SK-N-SH treated with all-trans-retinoic acid at 6 μM for 48 hours (cell line): ENCODE measurements around the gene KNCN.

ENCODE experiments used
- ATAC-seq: fragments of 200-7000 bp; cut with Tn5 transposase; 3 replicates; pipeline ENCODE4 v1.9.1; 2020; ENCODE audit warnings: mild to moderate bottlenecking, moderate library complexity
- ARNTL ChIP-seq: fragments of 450-650 bp; formaldehyde crosslinking; IDR thresholded peaks from 2 replicates; pipeline ENCODE4 v1.5.0; 2020; ENCODE audit warnings: low read depth, mild to moderate bottlenecking, moderate library complexity, borderline replicate concordance
- BACH2 ChIP-seq: fragments of 250-450 bp; sonication (Bioruptor Pico); IDR thresholded peaks from 2 replicates; pipeline ENCODE4 v1.9.0; 2021; ENCODE audit warnings: mild to moderate bottlenecking, borderline replicate concordance
- CSRNP3 ChIP-seq: fragments of 250-450 bp; sonication (Bioruptor Pico); IDR thresholded peaks from 2 replicates; pipeline ENCODE4 v1.5.1; 2021; ENCODE audit warnings: mild to moderate bottlenecking, moderate library complexity
- ISL1 ChIP-seq: fragments of 250-450 bp; sonication (Bioruptor Pico); IDR thresholded peaks from 2 replicates; pipeline ENCODE4 v2.1.2; 2022; ENCODE audit warnings: mild to moderate bottlenecking, moderate library complexity
- PATZ1 ChIP-seq: fragments of 250-450 bp; sonication (Bioruptor Pico); IDR thresholded peaks from 2 replicates; pipeline ENCODE4 v1.8.0; 2020; ENCODE audit warnings: mild to moderate bottlenecking, moderate library complexity, borderline replicate concordance
- PPARA ChIP-seq: fragments of 250-450 bp; sonication (Bioruptor Pico); IDR thresholded peaks from 2 replicates; pipeline ENCODE4 v1.5.0; 2020; ENCODE audit warnings: mild to moderate bottlenecking, borderline replicate concordance
- RARB ChIP-seq: fragments of 250-450 bp; sonication (Bioruptor Pico); IDR thresholded peaks from 2 replicates; pipeline ENCODE4 v1.8.0; 2021; ENCODE audit warnings: mild to moderate bottlenecking, moderate library complexity
- TCF4 ChIP-seq: fragments of 250-450 bp; sonication (Bioruptor Pico); IDR thresholded peaks from 2 replicates; pipeline ENCODE4 v1.8.0; 2021; ENCODE audit warnings: mild to moderate bottlenecking, moderate library complexity, borderline replicate concordance
- TOX ChIP-seq: fragments of 250-450 bp; sonication (Bioruptor Pico); IDR thresholded peaks from 2 replicates; pipeline ENCODE4 v1.8.0; 2021; ENCODE audit warnings: mild to moderate bottlenecking, moderate library complexity, borderline replicate concordance
- ZFP3 ChIP-seq: fragments of 250-450 bp; sonication (Bioruptor Pico); IDR thresholded peaks from 2 replicates; pipeline ENCODE4 v1.5.0; 2020; ENCODE audit warnings: mild to moderate bottlenecking, moderate library complexity
- ZNF8 ChIP-seq: fragments of 450-650 bp; formaldehyde crosslinking; IDR thresholded peaks from 2 replicates; pipeline ENCODE4 v1.5.0; 2020; ENCODE audit warnings: mild to moderate bottlenecking, moderate library complexity
- TF ChIP-seq, protein P1 (sequence below): fragments of 250-450 bp; sonication (Bioruptor Pico); IDR thresholded peaks from 2 replicates; pipeline ENCODE4 v1.8.0; 2021; ENCODE audit warnings: low read depth, mild to moderate bottlenecking, moderate library complexity, borderline replicate concordance
- TF ChIP-seq, protein P2 (sequence below): fragments of 250-450 bp; sonication (Bioruptor Pico); IDR thresholded peaks from 2 replicates; pipeline ENCODE4 v1.5.1; 2020; ENCODE audit warnings: low read depth, mild to moderate bottlenecking, moderate library complexity
- TF ChIP-seq, protein P3 (sequence below): fragments of 250-450 bp; sonication (Bioruptor Pico); IDR thresholded peaks from 2 replicates; pipeline ENCODE4 v1.5.0; 2020; ENCODE audit warnings: mild to moderate bottlenecking, moderate library complexity

KNCN gene

GRCh38 chr1:46527474-46528296, 23.8 kb downstream of the KNCN start:
- no peak for TF ChIP-seq RARB (CRISPR knock-in tag)
- TF ChIP-seq, protein P1, sequence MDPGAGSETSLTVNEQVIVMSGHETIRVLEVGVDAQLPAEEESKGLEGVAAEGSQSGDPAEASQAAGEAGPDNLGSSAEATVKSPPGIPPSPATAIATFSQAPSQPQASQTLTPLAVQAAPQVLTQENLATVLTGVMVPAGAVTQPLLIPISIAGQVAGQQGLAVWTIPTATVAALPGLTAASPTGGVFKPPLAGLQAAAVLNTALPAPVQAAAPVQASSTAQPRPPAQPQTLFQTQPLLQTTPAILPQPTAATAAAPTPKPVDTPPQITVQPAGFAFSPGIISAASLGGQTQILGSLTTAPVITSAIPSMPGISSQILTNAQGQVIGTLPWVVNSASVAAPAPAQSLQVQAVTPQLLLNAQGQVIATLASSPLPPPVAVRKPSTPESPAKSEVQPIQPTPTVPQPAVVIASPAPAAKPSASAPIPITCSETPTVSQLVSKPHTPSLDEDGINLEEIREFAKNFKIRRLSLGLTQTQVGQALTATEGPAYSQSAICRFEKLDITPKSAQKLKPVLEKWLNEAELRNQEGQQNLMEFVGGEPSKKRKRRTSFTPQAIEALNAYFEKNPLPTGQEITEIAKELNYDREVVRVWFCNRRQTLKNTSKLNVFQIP: no peak
- peak; percentile 94 for ATAC-seq

GRCh38 chr1:46526691-46527291, 24.7 kb downstream of the KNCN start:
- TF ChIP-seq, protein P2, sequence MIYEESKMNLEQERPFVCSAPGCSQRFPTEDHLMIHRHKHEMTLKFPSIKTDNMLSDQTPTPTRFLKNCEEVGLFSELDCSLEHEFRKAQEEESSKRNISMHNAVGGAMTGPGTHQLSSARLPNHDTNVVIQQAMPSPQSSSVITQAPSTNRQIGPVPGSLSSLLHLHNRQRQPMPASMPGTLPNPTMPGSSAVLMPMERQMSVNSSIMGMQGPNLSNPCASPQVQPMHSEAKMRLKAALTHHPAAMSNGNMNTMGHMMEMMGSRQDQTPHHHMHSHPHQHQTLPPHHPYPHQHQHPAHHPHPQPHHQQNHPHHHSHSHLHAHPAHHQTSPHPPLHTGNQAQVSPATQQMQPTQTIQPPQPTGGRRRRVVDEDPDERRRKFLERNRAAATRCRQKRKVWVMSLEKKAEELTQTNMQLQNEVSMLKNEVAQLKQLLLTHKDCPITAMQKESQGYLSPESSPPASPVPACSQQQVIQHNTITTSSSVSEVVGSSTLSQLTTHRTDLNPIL (CRISPR knock-in tag): no peak
- TF ChIP-seq ISL1 (CRISPR knock-in tag) (no peak), TOX (CRISPR knock-in tag) (no peak), ARNTL (CRISPR knock-in tag) (no peak), TCF4 (no peak)
- TF ChIP-seq, protein P3, sequence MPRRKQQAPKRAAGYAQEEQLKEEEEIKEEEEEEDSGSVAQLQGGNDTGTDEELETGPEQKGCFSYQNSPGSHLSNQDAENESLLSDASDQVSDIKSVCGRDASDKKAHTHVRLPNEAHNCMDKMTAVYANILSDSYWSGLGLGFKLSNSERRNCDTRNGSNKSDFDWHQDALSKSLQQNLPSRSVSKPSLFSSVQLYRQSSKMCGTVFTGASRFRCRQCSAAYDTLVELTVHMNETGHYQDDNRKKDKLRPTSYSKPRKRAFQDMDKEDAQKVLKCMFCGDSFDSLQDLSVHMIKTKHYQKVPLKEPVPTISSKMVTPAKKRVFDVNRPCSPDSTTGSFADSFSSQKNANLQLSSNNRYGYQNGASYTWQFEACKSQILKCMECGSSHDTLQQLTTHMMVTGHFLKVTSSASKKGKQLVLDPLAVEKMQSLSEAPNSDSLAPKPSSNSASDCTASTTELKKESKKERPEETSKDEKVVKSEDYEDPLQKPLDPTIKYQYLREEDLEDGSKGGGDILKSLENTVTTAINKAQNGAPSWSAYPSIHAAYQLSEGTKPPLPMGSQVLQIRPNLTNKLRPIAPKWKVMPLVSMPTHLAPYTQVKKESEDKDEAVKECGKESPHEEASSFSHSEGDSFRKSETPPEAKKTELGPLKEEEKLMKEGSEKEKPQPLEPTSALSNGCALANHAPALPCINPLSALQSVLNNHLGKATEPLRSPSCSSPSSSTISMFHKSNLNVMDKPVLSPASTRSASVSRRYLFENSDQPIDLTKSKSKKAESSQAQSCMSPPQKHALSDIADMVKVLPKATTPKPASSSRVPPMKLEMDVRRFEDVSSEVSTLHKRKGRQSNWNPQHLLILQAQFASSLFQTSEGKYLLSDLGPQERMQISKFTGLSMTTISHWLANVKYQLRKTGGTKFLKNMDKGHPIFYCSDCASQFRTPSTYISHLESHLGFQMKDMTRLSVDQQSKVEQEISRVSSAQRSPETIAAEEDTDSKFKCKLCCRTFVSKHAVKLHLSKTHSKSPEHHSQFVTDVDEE (CRISPR knock-in tag): no peak
- ATAC-seq: no peak

GRCh38 chr1:46526013-46526690, 25.3 kb downstream of the KNCN start:
- ATAC-seq: no peak
- TF ChIP-seq TCF4 (no peak), ZFP3 (no peak), PPARA (CRISPR knock-in tag) (no peak), CSRNP3 (CRISPR knock-in tag) (no peak), TOX (CRISPR knock-in tag) (no peak), RARB (CRISPR knock-in tag) (no peak)
- TF ChIP-seq, protein P2 (CRISPR knock-in tag): no peak

GRCh38 chr1:46525253-46525983, 26.0 kb downstream of the KNCN start:
- no peak for ATAC-seq
- TF ChIP-seq CSRNP3 (CRISPR knock-in tag) (no peak), ISL1 (CRISPR knock-in tag) (no peak), ZFP3 (no peak), PATZ1 (CRISPR knock-in tag) (no peak), BACH2 (CRISPR knock-in tag) (no peak), ZNF8 (CRISPR knock-in tag) (no peak)
- TF ChIP-seq, protein P3 (CRISPR knock-in tag): no peak
